Muscle of arm (tissue), 12 donors: ENCODE data around the gene MAPT. TPM values are rescaled to one million over a fixed set of nuclear protein-coding genes. Genes with fewer than 3 reads are reported as not detected.
A peak's percentile ranks its signal among the peaks of the same experiment; 100 is the strongest.

Experiments used
- DNase-seq: peaks from one replicate; pipeline ENCODE4 v3.0.0-alpha.2; 2013
- polyA plus RNA-seq, 12 donors: library from polyadenylated mRNA; unstranded; fragments of 120-200 nt; gene quantifications; one replicate each; pipeline ENCODE4 v1.2.1, GENCODE V29; 2013; ENCODE audit not compliant: insufficient read length in 12 of 12

MAPT gene
- polyA plus RNA-seq, 12 donors, result 4.4 to 14.4 (median 9.0) TPM; not detected in 1

- no peak for DNase-seq
Measured at GRCh38 chr17:45987706-45988105, 93.4 kb downstream of the MAPT start.

- no peak for DNase-seq
Measured at GRCh38 chr17:45989759-45990158, 95.4 kb downstream of the MAPT start.

GRCh38 chr17:45990886-45991285, 96.5 kb downstream of the MAPT start:
- no peak for DNase-seq

DNA sequence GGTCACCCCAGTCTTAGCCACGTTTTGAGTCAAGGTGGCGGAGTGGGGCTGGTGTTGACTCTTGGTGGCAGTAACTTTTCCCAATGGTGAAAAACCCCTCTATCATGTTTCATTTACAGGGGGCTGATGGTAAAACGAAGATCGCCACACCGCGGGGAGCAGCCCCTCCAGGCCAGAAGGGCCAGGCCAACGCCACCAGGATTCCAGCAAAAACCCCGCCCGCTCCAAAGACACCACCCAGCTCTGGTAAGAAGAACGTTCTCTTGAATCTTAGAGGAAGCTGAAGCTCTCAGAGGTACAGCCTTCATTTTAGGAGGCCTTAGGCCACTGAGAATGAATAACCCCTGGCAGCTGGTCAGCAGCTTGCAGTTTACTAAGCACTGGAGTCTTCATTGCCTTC, 97.0 kb downstream of the MAPT start:
- DNase-seq, result no peak

GRCh38 chr17:45992175-45992574, 97.8 kb downstream of the MAPT start:
- no peak for DNase-seq

DNA sequence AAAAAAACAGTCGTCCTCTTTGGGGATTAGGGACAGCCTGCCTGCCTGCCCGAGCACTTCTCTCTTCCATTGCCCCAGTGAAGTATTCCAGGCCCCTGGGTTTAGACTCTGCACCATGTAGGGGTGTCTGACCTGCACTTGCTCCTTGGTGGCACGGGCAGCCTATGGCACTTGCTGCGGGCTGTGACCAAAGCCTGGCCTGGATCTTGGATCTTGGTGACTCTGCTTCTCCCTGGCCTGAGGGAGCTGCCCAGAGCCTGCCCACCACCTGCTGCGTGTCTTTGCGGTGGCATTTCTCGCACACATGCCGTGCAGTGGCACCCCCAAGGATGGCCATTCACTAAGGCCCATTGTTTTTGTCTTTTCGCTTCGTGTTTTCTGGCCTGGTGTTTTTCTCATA, 98.5 kb downstream of the MAPT start:
- no peak for DNase-seq

- no peak for DNase-seq
Measured at GRCh38 chr17:45993962-45994627, 99.7 kb downstream of the MAPT start.

- no peak for DNase-seq
Measured at GRCh38 chr17:45994987-45995386, 100.6 kb downstream of the MAPT start.

- no peak for DNase-seq
Measured at GRCh38 chr17:45995627-45996270, 101.4 kb downstream of the MAPT start.

DNA sequence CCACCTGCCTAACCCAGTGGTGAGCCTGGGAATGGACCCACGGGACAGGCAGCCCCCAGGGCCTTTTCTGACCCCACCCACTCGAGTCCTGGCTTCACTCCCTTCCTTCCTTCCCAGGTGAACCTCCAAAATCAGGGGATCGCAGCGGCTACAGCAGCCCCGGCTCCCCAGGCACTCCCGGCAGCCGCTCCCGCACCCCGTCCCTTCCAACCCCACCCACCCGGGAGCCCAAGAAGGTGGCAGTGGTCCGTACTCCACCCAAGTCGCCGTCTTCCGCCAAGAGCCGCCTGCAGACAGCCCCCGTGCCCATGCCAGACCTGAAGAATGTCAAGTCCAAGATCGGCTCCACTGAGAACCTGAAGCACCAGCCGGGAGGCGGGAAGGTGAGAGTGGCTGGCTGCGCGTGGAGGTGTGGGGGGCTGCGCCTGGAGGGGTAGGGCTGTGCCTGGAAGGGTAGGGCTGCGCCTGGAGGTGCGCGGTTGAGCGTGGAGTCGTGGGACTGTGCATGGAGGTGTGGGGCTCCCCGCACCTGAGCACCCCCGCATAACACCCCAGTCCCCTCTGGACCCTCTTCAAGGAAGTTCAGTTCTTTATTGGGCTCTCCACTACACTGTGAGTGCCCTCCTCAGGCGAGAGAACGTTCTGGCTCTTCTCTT, 102.1 kb downstream of the MAPT start:
- no peak for DNase-seq

DNA sequence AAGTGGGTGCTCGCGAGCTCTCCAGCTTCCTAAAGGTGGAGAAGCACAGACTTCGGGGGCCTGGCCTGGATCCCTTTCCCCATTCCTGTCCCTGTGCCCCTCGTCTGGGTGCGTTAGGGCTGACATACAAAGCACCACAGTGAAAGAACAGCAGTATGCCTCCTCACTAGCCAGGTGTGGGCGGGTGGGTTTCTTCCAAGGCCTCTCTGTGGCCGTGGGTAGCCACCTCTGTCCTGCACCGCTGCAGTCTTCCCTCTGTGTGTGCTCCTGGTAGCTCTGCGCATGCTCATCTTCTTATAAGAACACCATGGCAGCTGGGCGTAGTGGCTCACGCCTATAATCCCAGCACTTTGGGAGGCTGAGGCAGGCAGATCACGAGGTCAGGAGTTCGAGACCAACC, 102.8 kb downstream of the MAPT start:
- DNase-seq, result no peak

DNA sequence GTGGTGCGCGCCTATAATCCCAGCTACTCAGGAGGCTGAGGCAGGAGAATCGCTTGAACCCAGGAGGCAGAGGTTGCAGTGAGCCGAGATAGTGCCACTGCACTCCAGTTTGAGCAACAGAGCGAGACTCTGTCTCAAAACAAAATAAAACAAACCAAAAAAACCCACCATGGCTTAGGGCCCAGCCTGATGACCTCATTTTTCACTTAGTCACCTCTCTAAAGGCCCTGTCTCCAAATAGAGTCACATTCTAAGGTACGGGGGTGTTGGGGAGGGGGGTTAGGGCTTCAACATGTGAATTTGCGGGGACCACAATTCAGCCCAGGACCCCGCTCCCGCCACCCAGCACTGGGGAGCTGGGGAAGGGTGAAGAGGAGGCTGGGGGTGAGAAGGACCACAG, 103.3 kb downstream of the MAPT start:
- no peak for DNase-seq

DNA sequence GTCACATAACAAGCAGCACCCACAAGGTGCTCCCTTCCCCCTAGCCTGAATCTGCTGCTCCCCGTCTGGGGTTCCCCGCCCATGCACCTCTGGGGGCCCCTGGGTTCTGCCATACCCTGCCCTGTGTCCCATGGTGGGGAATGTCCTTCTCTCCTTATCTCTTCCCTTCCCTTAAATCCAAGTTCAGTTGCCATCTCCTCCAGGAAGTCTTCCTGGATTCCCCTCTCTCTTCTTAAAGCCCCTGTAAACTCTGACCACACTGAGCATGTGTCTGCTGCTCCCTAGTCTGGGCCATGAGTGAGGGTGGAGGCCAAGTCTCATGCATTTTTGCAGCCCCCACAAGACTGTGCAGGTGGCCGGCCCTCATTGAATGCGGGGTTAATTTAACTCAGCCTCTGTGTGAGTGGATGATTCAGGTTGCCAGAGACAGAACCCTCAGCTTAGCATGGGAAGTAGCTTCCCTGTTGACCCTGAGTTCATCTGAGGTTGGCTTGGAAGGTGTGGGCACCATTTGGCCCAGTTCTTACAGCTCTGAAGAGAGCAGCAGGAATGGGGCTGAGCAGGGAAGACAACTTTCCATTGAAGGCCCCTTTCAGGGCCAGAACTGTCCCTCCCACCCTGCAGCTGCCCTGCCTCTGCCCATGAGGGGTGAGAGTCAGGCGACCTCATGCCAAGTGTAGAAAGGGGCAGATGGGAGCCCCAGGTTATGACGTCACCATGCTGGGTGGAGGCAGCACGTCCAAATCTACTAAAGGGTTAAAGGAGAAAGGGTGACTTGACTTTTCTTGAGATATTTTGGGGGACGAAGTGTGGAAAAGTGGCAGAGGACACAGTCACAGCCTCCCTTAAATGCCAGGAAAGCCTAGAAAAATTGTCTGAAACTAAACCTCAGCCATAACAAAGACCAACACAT, 104.9 kb downstream of the MAPT start, which contains the start of gene STH:
TSS of gene STH (plus strand) at position 264 of the 913 bp plus-strand sequence. CDS start at position 294, 30 bp downstream.
- DNase-seq, result no peak

- DNase-seq, result no peak
Measured at GRCh38 chr17:45999900-46000290, 105.5 kb downstream of the MAPT start.

DNA sequence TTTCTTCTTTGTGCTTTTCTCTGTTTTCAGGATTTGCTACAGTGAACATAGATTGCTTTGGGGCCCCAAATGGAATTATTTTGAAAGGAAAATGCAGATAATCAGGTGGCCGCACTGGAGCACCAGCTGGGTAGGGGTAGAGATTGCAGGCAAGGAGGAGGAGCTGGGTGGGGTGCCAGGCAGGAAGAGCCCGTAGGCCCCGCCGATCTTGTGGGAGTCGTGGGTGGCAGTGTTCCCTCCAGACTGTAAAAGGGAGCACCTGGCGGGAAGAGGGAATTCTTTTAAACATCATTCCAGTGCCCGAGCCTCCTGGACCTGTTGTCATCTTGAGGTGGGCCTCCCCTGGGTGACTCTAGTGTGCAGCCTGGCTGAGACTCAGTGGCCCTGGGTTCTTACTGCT, 105.9 kb downstream of the MAPT start:
- no peak for DNase-seq

DNA sequence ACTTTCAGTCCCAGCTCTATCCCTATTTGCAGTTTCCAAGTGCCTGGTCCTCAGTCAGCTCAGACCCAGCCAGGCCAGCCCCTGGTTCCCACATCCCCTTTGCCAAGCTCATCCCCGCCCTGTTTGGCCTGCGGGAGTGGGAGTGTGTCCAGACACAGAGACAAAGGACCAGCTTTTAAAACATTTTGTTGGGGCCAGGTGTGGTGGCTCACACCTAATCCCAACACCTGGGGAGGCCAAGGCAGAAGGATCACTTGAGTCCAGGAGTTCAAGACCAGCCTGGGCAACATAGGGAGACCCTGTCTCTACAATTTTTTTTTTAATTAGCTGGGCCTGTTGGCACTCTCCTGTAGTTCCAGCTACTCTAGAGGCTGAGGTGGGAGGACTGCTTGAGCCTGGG, 106.4 kb downstream of the MAPT start:
- DNase-seq, result no peak

DNA sequence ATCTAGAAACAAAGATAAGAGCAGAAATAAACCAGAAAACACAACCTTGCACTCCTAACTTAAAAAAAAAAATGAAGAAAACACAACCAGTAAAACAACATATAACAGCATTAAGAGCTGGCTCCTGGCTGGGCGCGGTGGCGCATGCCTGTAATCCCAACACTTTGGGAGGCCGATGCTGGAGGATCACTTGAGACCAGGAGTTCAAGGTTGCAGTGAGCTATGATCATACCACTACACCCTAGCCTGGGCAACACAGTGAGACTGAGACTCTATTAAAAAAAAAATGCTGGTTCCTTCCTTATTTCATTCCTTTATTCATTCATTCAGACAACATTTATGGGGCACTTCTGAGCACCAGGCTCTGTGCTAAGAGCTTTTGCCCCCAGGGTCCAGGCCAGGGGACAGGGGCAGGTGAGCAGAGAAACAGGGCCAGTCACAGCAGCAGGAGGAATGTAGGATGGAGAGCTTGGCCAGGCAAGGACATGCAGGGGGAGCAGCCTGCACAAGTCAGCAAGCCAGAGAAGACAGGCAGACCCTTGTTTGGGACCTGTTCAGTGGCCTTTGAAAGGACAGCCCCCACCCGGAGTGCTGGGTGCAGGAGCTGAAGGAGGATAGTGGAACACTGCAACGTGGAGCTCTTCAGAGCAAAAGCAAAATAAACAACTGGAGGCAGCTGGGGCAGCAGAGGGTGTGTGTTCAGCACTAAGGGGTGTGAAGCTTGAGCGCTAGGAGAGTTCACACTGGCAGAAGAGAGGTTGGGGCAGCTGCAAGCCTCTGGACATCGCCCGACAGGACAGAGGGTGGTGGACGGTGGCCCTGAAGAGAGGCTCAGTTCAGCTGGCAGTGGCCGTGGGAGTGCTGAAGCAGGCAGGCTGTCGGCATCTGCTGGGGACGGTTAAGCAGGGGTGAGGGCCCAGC, 107.3 kb downstream of the MAPT start:
- no peak for DNase-seq

GRCh38 chr17:46002311-46002972, 108.1 kb downstream of the MAPT start:
- peak; percentile 73 for DNase-seq

DNA sequence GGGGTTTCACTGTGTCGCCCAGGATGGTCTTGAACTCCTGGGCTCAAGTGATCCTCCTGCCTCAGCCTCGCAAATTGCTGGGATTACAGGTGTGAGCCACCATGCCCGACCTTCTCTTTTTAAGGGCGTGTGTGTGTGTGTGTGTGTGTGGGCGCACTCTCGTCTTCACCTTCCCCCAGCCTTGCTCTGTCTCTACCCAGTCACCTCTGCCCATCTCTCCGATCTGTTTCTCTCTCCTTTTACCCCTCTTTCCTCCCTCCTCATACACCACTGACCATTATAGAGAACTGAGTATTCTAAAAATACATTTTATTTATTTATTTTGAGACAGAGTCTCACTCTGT, 108.6 kb downstream of the MAPT start:
- DNase-seq, result no peak
